ENCODE results near the gene EXTL1. TPM values are rescaled to one million over a fixed set of nuclear protein-coding genes. Genes with fewer than 3 reads are reported as not detected.
A peak's percentile ranks its signal among the peaks of the same experiment; 100 is the strongest.
"Not testable (repeated sequence)": the region's sequence is repeated elsewhere in the genome, so short reads cannot be mapped to it uniquely, and the experiment has no call there.

The EXTL1 gene
- total RNA-seq, result 39.9 TPM

GRCh38 chr1:26021647-26022403 lies at the start of gene EXTL1:
Gene EXTL1, plus strand, starts transcription at chr1:26021775. Its CDS starts 872 bp downstream, at chr1:26022647.
- intact Hi-C loops (cut with DNase I), result no loop called here
- DNase-seq (ENCODE audit: low spot score), result no peak
- peak; percentile 71 for ATAC-seq

GRCh38 chr1:25971811-25972180 lies 49.8 kb upstream of the EXTL1 start:
- intact Hi-C loops (cut with DNase I), result no loop called here
- DNase-seq (ENCODE audit: low spot score) (no peak), ATAC-seq (no peak)

GRCh38 chr1:25973610-25974321 lies 47.8 kb upstream of the EXTL1 start:
- intact Hi-C loops (cut with DNase I), result no loop called here
- DNase-seq (ENCODE audit: low spot score) (no peak), ATAC-seq (no peak)

- ATAC-seq, result no peak
- DNase-seq (ENCODE audit: low spot score), result no peak
- intact Hi-C loops (cut with DNase I), result no loop called here
Measured at GRCh38 chr1:25977801-25978200, 43.8 kb upstream of the EXTL1 start.

GRCh38 chr1:25978403-25978802 lies 43.2 kb upstream of the EXTL1 start:
- DNase-seq (ENCODE audit: low spot score) (no peak), ATAC-seq (no peak)
- intact Hi-C loops (cut with DNase I), result no loop called here

- intact Hi-C loops (cut with DNase I), result no loop called here
- ATAC-seq (no peak), DNase-seq (ENCODE audit: low spot score) (no peak)
Measured at GRCh38 chr1:25979210-25979609, 42.4 kb upstream of the EXTL1 start.

- ATAC-seq (no peak), DNase-seq (ENCODE audit: low spot score) (no peak)
- intact Hi-C loops (cut with DNase I), result no loop called here
Measured at GRCh38 chr1:25985171-25985570, 36.4 kb upstream of the EXTL1 start.

- intact Hi-C loops (cut with DNase I), result no loop called here
- DNase-seq (ENCODE audit: low spot score) (no peak), ATAC-seq (no peak)
Measured at GRCh38 chr1:25985670-25986069, 35.9 kb upstream of the EXTL1 start.

- ATAC-seq; DNase-seq (ENCODE audit: low spot score); intact Hi-C loops (cut with DNase I): not testable (repeated sequence)
Measured at GRCh38 chr1:25986773-25987172, 34.8 kb upstream of the EXTL1 start.

- DNase-seq (ENCODE audit: low spot score) (no peak), ATAC-seq (no peak)
- intact Hi-C loops (cut with DNase I), result no loop called here
Measured at GRCh38 chr1:25987951-25988350, 33.6 kb upstream of the EXTL1 start.

- no peak for DNase-seq (ENCODE audit: low spot score)
- intact Hi-C loops (cut with DNase I), result no loop called here
- ATAC-seq, result no peak
Measured at GRCh38 chr1:25989440-25990234, 31.9 kb upstream of the EXTL1 start.

GRCh38 chr1:25990251-25990650 lies 31.3 kb upstream of the EXTL1 start:
- DNase-seq (ENCODE audit: low spot score) (no peak), ATAC-seq (no peak)
- intact Hi-C loops (cut with DNase I), result no loop called here

- DNase-seq (ENCODE audit: low spot score), result no peak
- no peak for ATAC-seq
Measured at GRCh38 chr1:25990702-25991395, 30.7 kb upstream of the EXTL1 start.

GRCh38 chr1:25991937-25992688 lies 29.5 kb upstream of the EXTL1 start:
- DNase-seq (ENCODE audit: low spot score) (no peak), ATAC-seq (no peak)
- intact Hi-C loops (cut with DNase I), result no loop called here

More at GRCh38 chr1:25990702-25991395, 30.7 kb upstream of the EXTL1 start:
- intact Hi-C loops (cut with DNase I), result no loop called here

GRCh38 chr1:25992689-25993171 lies 28.8 kb upstream of the EXTL1 start:
- DNase-seq (ENCODE audit: low spot score), result no peak
- intact Hi-C loops (cut with DNase I), result no loop called here
- no peak for ATAC-seq

GRCh38 chr1:25993197-25993951 lies 28.2 kb upstream of the EXTL1 start:
- no peak for DNase-seq (ENCODE audit: low spot score)
- no peak for ATAC-seq
- intact Hi-C loops (cut with DNase I), result no loop called here

- no peak for ATAC-seq
- no peak for DNase-seq (ENCODE audit: low spot score)
- intact Hi-C loops (cut with DNase I), result loop anchor here (5.0 kb wide), 1 partner anchor 92 kb away; no protein-coding TSS in a partner anchor
Measured at GRCh38 chr1:25994402-25995150, 27.0 kb upstream of the EXTL1 start.
